Peyer's patch (tissue), 4 donors: ENCODE measurements around the gene TEAD4.

Experiments used
- POLR2A ChIP-seq, 2 donors: fragments of 450-650 bp; IDR thresholded peaks; one replicate each; pipeline ENCODE4 v1.5.1; 2017; ENCODE audit warnings: antibody characterized with exemption in 2 of 2, mild to moderate bottlenecking in 2 of 2, moderate library complexity in 2 of 2
- TF ChIP-seq, protein P1 (sequence below), 6 experiments: fragments of 450-650 bp in 4 of 6; fragments of 200-600 bp in 2 of 6; sonication (generic) in 1 of 6; IDR thresholded peaks; one replicate each; pipeline ENCODE4 v1.5.1; 2017 to 2019; ENCODE audit warnings: antibody characterized with exemption in 6 of 6, mild to moderate bottlenecking in 3 of 6, moderate library complexity in 1 of 6

DNA sequence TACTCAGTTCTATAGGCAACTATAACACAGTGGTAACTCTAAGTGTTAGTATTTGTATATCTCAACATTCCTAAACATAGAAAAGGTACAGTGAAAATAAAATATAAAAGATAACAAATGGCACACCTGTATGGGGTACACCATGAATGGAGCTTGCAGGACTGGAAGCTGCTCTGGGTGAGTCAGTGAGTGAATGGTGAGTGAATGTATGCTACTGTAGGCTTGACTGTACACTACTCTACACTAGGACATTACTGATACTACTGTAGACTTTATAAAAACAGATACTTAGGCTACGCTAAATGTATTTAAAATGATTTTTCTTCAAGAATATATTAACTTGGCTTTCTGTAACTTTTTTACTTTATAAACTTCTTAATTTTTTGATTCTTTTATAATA lies 25.5 kb downstream of the TEAD4 start:
- TF ChIP-seq, protein P1, sequence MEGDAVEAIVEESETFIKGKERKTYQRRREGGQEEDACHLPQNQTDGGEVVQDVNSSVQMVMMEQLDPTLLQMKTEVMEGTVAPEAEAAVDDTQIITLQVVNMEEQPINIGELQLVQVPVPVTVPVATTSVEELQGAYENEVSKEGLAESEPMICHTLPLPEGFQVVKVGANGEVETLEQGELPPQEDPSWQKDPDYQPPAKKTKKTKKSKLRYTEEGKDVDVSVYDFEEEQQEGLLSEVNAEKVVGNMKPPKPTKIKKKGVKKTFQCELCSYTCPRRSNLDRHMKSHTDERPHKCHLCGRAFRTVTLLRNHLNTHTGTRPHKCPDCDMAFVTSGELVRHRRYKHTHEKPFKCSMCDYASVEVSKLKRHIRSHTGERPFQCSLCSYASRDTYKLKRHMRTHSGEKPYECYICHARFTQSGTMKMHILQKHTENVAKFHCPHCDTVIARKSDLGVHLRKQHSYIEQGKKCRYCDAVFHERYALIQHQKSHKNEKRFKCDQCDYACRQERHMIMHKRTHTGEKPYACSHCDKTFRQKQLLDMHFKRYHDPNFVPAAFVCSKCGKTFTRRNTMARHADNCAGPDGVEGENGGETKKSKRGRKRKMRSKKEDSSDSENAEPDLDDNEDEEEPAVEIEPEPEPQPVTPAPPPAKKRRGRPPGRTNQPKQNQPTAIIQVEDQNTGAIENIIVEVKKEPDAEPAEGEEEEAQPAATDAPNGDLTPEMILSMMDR (IDR thresholded peaks at IDR 0.05) = no peak
- no peak for TF ChIP-seq POLR2A (IDR thresholded peaks at IDR 0.05)
